ENCODE measurements around the gene ESYT3.
"Not testable (repeated sequence)": the region's sequence is repeated elsewhere in the genome, so short reads cannot be mapped to it uniquely, and the experiment has no call there.

Gene ESYT3

GRCh38 chr3:138405486-138405885, 28.9 kb upstream of the ESYT3 start:
- no peak for TF ChIP-seq CTCF (IDR thresholded peaks at IDR 0.05; ENCODE audit: low read depth, low read length)
- TF ChIP-seq POLR2A (IDR thresholded peaks at IDR 0.05; ENCODE audit: extremely low read depth, insufficient read length): no peak
- no peak for TF ChIP-seq MAX (IDR thresholded peaks at IDR 0.05; ENCODE audit: low read depth, low read length)
- no peak for TF ChIP-seq MYC (IDR thresholded peaks at IDR 0.05; ENCODE audit: low read depth, low read length)
- no peak for DNase-seq (ENCODE audit: low read depth)
- no peak overlapping the region for H3K4me3 ChIP-seq (ENCODE audit: low read depth, low read length)

- TF ChIP-seq CTCF (IDR thresholded peaks at IDR 0.05; ENCODE audit: low read depth, low read length) (no peak), MAX (IDR thresholded peaks at IDR 0.05; ENCODE audit: low read depth, low read length) (no peak), POLR2A (IDR thresholded peaks at IDR 0.05; ENCODE audit: extremely low read depth, insufficient read length) (no peak), MYC (IDR thresholded peaks at IDR 0.05; ENCODE audit: low read depth, low read length) (no peak)
- H3K4me3 ChIP-seq (ENCODE audit: low read depth, low read length): no peak overlapping the region
- no peak for DNase-seq (ENCODE audit: low read depth)
Observed at GRCh38 chr3:138406606-138407005, 27.8 kb upstream of the ESYT3 start.

- TF ChIP-seq CTCF (IDR thresholded peaks at IDR 0.05; ENCODE audit: low read depth, low read length) (no peak), MAX (IDR thresholded peaks at IDR 0.05; ENCODE audit: low read depth, low read length) (no peak), MYC (IDR thresholded peaks at IDR 0.05; ENCODE audit: low read depth, low read length) (no peak), POLR2A (IDR thresholded peaks at IDR 0.05; ENCODE audit: extremely low read depth, insufficient read length) (no peak)
- H3K4me3 ChIP-seq (ENCODE audit: low read depth, low read length): no peak overlapping the region
- no peak for DNase-seq (ENCODE audit: low read depth)
Observed at GRCh38 chr3:138407236-138407907, 27.0 kb upstream of the ESYT3 start.

- no peak overlapping the region for H3K4me3 ChIP-seq (ENCODE audit: low read depth, low read length)
- TF ChIP-seq MAX (IDR thresholded peaks at IDR 0.05; ENCODE audit: low read depth, low read length) (no peak), POLR2A (IDR thresholded peaks at IDR 0.05; ENCODE audit: extremely low read depth, insufficient read length) (no peak), MYC (IDR thresholded peaks at IDR 0.05; ENCODE audit: low read depth, low read length) (no peak), CTCF (IDR thresholded peaks at IDR 0.05; ENCODE audit: low read depth, low read length) (no peak)
- DNase-seq (ENCODE audit: low read depth): no peak
Observed at GRCh38 chr3:138408751-138409570, 25.5 kb upstream of the ESYT3 start.

GRCh38 chr3:138412821-138413551, 21.4 kb upstream of the ESYT3 start:
- TF ChIP-seq CTCF (IDR thresholded peaks at IDR 0.05; ENCODE audit: low read depth, low read length) (peak; percentile 2), MYC (IDR thresholded peaks at IDR 0.05; ENCODE audit: low read depth, low read length) (no peak), POLR2A (IDR thresholded peaks at IDR 0.05; ENCODE audit: extremely low read depth, insufficient read length) (no peak), MAX (IDR thresholded peaks at IDR 0.05; ENCODE audit: low read depth, low read length) (no peak)
- H3K4me3 ChIP-seq (ENCODE audit: low read depth, low read length): no peak overlapping the region

GRCh38 chr3:138416236-138416635, 18.2 kb upstream of the ESYT3 start:
- DNase-seq (ENCODE audit: low read depth); H3K4me3 ChIP-seq (ENCODE audit: low read depth, low read length): not testable (repeated sequence)

More at GRCh38 chr3:138412821-138413551, 21.4 kb upstream of the ESYT3 start:
- peak; percentile 73 for DNase-seq (ENCODE audit: low read depth)
